IPS-NIHi11 (cell line): Measurements from ENCODE around the gene HNRNPC.
"Not testable (repeated sequence)": the region's sequence is repeated elsewhere in the genome, so short reads cannot be mapped to it uniquely, and the experiment has no call there.

Experiments used
- DNase-seq: peaks from one replicate; pipeline ENCODE4 v3.0.0; 2012; ENCODE audit warnings: mixed read lengths, low spot score

HNRNPC gene

GRCh38 chr14:21191809-21192446 is 77.3 kb downstream of the HNRNPC start:
- peak; percentile 83 for DNase-seq

GRCh38 chr14:21191261-21191808 is 77.9 kb downstream of the HNRNPC start:
- DNase-seq = no peak

DNA sequence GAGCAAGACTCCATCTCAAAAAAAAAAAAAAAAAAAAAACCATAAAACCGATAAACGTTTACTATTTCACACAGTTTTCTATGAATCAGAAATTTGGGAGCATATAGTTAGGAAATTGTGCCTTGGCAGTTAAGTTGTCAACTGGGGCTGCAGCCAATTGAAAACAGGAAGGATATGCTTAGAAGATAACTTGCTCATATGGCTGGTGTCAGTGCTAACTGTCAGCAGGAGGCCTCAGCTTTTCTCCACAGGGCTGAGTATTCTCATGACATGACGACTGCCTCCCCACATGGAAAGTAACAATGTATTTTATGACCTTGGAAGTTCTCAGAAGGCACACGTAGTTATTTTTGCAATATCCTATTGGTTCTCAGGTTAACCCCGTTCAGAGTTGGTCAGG is 83.8 kb downstream of the HNRNPC start:
- DNase-seq = no peak

DNA sequence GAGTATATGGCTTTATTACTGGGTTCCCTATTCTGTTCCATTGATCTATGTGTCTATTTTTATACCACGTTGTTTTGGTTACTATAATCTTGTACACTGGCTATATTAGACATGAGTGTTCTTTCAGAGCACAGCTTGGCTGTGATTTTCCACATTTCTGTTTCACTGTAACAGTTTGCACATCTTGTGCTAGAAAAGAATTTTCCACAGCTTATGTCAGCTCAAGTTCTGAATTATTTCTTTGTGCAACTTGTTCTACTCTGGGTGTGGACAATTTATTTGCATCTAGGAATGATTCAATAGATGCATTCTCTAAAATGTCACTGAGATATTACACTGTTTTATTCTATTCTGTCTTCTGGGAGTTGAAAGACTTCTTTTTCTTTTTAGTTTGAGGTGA is 85.0 kb downstream of the HNRNPC start:
- no peak for DNase-seq

DNA sequence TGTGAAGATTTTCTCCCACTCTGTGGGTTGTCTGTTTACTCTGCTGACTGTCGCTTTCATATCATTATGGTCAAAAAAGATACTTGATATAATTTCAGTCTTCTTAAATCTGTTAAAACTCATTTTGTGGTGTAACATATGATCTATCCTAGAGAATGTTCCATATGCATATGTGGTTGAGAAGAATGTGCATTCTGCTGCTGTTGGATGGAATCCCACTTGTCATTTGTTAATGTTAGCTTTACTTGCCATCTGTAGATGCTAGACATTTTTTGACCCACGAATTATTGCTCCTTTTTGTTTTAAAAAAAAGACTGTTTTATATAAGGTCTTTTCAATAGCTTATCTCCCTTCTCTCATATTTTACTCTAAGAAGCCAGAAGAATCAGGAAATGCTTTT is 87.1 kb downstream of the HNRNPC start:
- no peak for DNase-seq

DNA sequence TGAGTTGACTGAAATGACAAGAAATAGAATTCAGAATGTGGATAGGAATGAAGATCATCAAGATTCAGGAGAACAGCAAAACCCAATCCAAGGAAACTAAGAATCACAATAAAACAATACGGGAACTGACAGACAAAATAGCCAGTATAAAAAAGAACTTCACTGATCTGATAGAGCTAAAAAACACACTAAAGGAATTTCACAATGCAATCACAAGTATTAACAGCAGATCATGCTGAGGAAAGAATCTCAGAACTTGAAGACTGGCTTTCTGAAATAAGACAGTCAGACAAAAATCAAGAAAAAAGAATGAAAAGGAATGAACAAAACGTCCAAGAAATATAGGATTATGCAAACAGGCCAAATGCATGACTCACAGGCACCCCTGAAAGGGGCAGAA is 98.1 kb downstream of the HNRNPC start:
- no peak for DNase-seq

DNA sequence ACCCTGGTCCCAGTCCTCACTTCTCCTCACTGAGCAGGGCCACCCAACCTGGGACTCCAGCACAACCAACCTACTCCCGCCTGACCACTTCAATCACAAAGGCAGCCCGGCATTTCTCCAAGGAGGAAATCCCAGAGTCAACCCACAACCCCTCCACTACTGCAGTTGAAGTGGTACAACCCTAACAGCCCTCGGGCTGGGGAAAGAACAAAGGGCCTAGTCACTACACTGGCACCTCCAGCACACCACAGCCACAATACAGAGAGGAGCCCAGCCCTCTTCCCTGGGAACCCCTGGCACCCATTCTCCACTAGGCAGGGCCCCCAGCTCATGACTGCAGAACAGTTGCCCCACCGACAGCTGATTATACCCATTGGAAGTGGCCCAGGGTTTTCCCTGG is 99.7 kb downstream of the HNRNPC start:
- DNase-seq = no peak

DNA sequence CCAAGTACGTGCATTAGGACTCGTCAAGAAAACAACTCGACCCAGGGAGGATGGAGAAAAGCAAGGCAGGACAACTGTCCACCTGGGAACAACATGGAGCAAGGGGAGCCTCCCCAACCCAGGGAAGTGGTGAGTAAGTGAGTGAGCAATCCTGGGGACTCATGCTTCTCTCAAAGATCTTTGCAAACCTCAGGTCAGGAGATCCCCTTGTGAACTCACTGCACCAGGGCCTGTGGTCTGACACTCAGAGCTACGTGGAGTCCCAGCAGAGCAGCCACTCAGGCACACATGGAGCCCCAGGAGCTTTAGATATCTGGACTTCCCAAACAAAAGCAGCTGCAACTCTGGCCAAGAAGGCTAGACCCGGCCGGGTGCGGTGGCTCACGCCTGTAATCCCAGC is 101.2 kb downstream of the HNRNPC start:
- no peak for DNase-seq

GRCh38 chr14:21165670-21166069 is 103.6 kb downstream of the HNRNPC start:
- DNase-seq = not testable (repeated sequence)

DNA sequence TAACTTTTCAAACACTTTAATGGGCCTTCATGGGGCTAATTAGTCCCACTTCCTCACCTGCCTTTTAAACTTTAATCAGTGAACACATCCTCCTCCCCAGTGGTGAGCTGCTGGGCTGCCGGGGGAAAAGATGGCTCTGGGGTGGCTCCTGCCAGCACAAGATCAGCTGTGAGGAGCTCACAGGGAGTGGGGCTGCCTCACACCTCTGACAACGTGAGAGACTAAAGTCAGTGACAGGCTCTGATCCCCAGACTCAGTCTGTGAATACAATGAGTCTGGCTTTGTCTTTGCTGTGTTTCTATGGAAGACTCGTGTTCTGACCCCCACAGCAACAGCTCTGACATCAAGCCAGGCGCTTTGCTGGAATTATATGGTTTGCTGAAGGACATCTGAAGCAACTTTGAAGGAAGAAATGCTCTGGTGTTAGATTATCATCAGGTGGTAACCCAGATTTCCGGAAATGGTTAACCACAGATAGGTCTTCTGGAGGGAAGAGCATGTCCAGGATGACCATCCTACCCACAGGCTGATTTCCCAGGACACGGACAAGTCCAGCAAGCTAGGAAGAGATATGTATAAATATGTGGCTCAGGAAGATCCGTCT is 104.1 kb downstream of the HNRNPC start:
- DNase-seq = not testable (repeated sequence)

DNA sequence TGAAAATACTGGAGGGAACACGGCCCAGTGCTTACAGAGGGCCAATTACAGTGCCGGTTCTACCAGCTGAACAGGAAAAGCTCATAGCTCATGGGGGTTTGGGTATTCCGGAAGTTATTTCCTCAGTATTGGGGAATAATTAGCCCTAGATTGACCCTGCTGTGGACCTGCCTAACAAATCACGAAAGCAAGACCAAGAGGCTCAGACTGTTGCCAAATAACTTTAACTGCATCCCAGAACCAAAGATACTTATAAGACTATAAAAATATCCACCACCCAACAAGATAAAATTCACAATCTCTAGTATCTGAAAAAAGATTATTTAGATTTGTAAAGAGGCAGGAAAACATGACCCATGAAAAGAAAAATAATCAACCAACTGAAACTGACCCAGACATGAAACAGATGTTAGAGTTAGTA is 105.4 kb downstream of the HNRNPC start:
- DNase-seq = no peak

GRCh38 chr14:21162081-21162480 is 107.2 kb downstream of the HNRNPC start:
- no peak for DNase-seq

- DNase-seq = no peak
Measured at GRCh38 chr14:21160061-21160610, 109.1 kb downstream of the HNRNPC start.
